CD14-positive monocyte (primary cell): ENCODE measurements around the gene FOXP4. TPM values are rescaled to one million over a fixed set of nuclear protein-coding genes. Genes with fewer than 3 reads are reported as not detected.

Source experiments
- DNase-seq, 3 donors: peaks; one replicate each; pipeline ENCODE4 v3.0.0-alpha.2; 2011 to 2022
- H2AFZ ChIP-seq: 2 replicates; pipeline ENCODE4 v1.6.0; 2012; ENCODE audit warnings: mild to moderate bottlenecking, low read depth, low read length, inconsistent platforms; ENCODE audit not compliant: insufficient read depth, poor library complexity, severe bottlenecking
- H3K27ac ChIP-seq, 2 donors: 1 replicate in 1 of 2; 2 replicates in 1 of 2; pipeline ENCODE4 v1.5.1; 2012 to 2013; ENCODE audit warnings: low read length in 2 of 2, control low read depth in 1 of 2, inconsistent platforms in 1 of 2, low read depth in 1 of 2, mild to moderate bottlenecking in 1 of 2
- H3K27me3 ChIP-seq, 2 donors: one replicate each; pipeline versions ENCODE4 v1.6.0 to v1.6.1; 2011 to 2013; ENCODE audit warnings: low read length in 2 of 2; ENCODE audit not compliant: control insufficient read depth in 2 of 2, insufficient read depth in 2 of 2
- H3K36me3 ChIP-seq, 2 donors: replicated peaks in 1 of 2; 1 replicate in 1 of 2; 2 replicates in 1 of 2; pipeline versions ENCODE4 v1.5.1 to v1.6.1; 2012 to 2013; ENCODE audit warnings: low read length in 2 of 2, control low read depth in 1 of 2, inconsistent platforms in 1 of 2, mild to moderate bottlenecking in 1 of 2; ENCODE audit not compliant: insufficient read depth in 2 of 2, control insufficient read depth in 1 of 2
- H3K4me1 ChIP-seq, 2 donors: 1 replicate in 1 of 2; 2 replicates in 1 of 2; pipeline versions ENCODE4 v1.5.1 to v1.6.1; 2012 to 2013; ENCODE audit warnings: low read length in 2 of 2, control low read depth in 1 of 2, inconsistent platforms in 1 of 2, mild to moderate bottlenecking in 1 of 2, moderate library complexity in 1 of 2; ENCODE audit not compliant: insufficient read depth in 2 of 2, control insufficient read depth in 1 of 2
- H3K4me2 ChIP-seq: replicated peaks from 2 replicates; pipeline ENCODE3; 2012; ENCODE audit warnings: low read length, moderate library complexity, mild to moderate bottlenecking; ENCODE audit not compliant: poor library complexity, severe bottlenecking; ENCODE audit errors: extremely low read depth
- H3K4me3 ChIP-seq, 3 experiments: fragments of 200-600 bp in 1 of 3; sonication (generic) in 1 of 3; replicated peaks in 1 of 3; 1 replicate in 2 of 3; 2 replicates in 1 of 3; pipeline ENCODE4 v1.5.1; 2011 to 2013; ENCODE audit warnings: low read length in 3 of 3, mild to moderate bottlenecking in 3 of 3, control low read depth in 2 of 3, low read depth in 2 of 3, inconsistent platforms in 1 of 3, moderate library complexity in 1 of 3
- H3K79me2 ChIP-seq: 2 replicates; pipeline ENCODE4 v1.6.0; 2012; ENCODE audit warnings: mild to moderate bottlenecking, control low read depth, inconsistent platforms, low read length, moderate library complexity; ENCODE audit not compliant: insufficient read depth
- H3K9ac ChIP-seq: 2 replicates; pipeline ENCODE4 v1.6.0; 2017; ENCODE audit warnings: low read length, mild to moderate bottlenecking; ENCODE audit not compliant: insufficient read depth, poor library complexity, severe bottlenecking
- H3K9me3 ChIP-seq, 2 donors: replicated peaks in 1 of 2; 1 replicate in 1 of 2; 2 replicates in 1 of 2; pipeline versions ENCODE4 v1.5.1 to v1.6.1; 2012 to 2013; ENCODE audit warnings: low read length in 2 of 2, control low read depth in 1 of 2; ENCODE audit not compliant: control insufficient read depth in 1 of 2, insufficient read depth in 1 of 2
- H4K20me1 ChIP-seq: 2 replicates; pipeline ENCODE4 v1.6.0; 2012; ENCODE audit warnings: mild to moderate bottlenecking, low read length, control low read depth, moderate library complexity; ENCODE audit not compliant: insufficient read depth
- H3K27ac Mint-ChIP-seq, 7 donors: one replicate each; pipeline ENCODE4 v1.8.0; 2020; ENCODE audit warnings: mild to moderate bottlenecking in 7 of 7, mixed read lengths in 7 of 7, moderate library complexity in 6 of 7, inconsistent platforms in 2 of 7
- H3K27me3 Mint-ChIP-seq, 3 donors: one replicate each; pipeline ENCODE4 v1.8.0; 2021 to 2022; ENCODE audit warnings: low read depth in 3 of 3, mild to moderate bottlenecking in 3 of 3, mixed read lengths in 3 of 3, moderate library complexity in 3 of 3, inconsistent platforms in 1 of 3
- H3K36me3 Mint-ChIP-seq, 2 donors: one replicate each; pipeline ENCODE4 v1.8.0; 2020; ENCODE audit warnings: mixed read lengths in 2 of 2, inconsistent platforms in 1 of 2, mild to moderate bottlenecking in 1 of 2
- H3K4me1 Mint-ChIP-seq: one replicate; pipeline ENCODE4 v1.8.0; 2020; ENCODE audit warnings: mild to moderate bottlenecking, mixed read lengths
- H3K4me3 Mint-ChIP-seq, 2 donors: one replicate each; pipeline ENCODE4 v1.8.0; 2020; ENCODE audit warnings: mild to moderate bottlenecking in 2 of 2, mixed read lengths in 2 of 2, moderate library complexity in 1 of 2
- H3K9me3 Mint-ChIP-seq, 7 donors: one replicate each; pipeline ENCODE4 v1.8.0; 2020 to 2022; ENCODE audit warnings: mixed read lengths in 7 of 7, mild to moderate bottlenecking in 6 of 7, moderate library complexity in 6 of 7, inconsistent platforms in 2 of 7
- CTCF ChIP-seq: fragments of 200-600 bp; IDR thresholded peaks from one replicate; pipeline ENCODE4 v1.8.0; 2022; ENCODE audit warnings: antibody characterized with exemption, mild to moderate bottlenecking
- WGBS: methylation state at CpG from one replicate; pipeline ENCODE4 v1.1.5; 2013; ENCODE audit warnings: missing lambda C conversion rate; ENCODE audit not compliant: insufficient coverage; 5-methylcytosine and 5-hydroxymethylcytosine counted together
- intact Hi-C, 2 donors: fragments of 100-400 bp; cut with micrococcal nuclease; formaldehyde crosslinking; loops; one replicate each; pipeline versions ENCODE4 v1.15.0 to v1.15.1; 2023
- polyA plus RNA-seq, 3 donors: library from polyadenylated mRNA; depleted of rRNA in 1 of 3; unstranded in 2 of 3; stranded (reverse) in 1 of 3; fragments of 300-500 nt in 2 of 3; fragments of >200 nt in 1 of 3; fragmentation: Illumina TruSeq in 2 of 3; gene quantifications; 1 replicate in 2 of 3; 2 replicates in 1 of 3; pipeline ENCODE4 v1.2.3, GENCODE V29; 2012 to 2021

FOXP4 gene
- polyA plus RNA-seq, 3 donors: 0.62 to 7.6 (median 0.65) TPM

- H3K36me3 ChIP-seq: peaks cover 4 to 23% of the 10 kb centered on the region in 2 donors
- peaks cover 59 to 68% (median 62%) of the 10 kb centered on the region in 3 donors for H3K27me3 Mint-ChIP-seq
- no peak overlapping the region for H2AFZ ChIP-seq
- peaks cover 5% of the 10 kb centered on the region for H3K79me2 ChIP-seq
- WGBS: 2% methylated on average over 43 of the region's 50 CpGs
- H3K4me1 Mint-ChIP-seq: peaks cover 38% of the 10 kb centered on the region
- H3K4me3 ChIP-seq: peak overlapping the region; percentile 58 to 91 (median 61)
- no peak for TF ChIP-seq CTCF
- no peak for DNase-seq
- peaks cover 20 to 53% of the 10 kb centered on the region in 2 donors for H3K27me3 ChIP-seq
- H3K27ac ChIP-seq: no peak overlapping the region
- H3K9me3 Mint-ChIP-seq: peaks cover 0 to 17% (median 4%) of the 10 kb centered on the region in 7 donors
- H4K20me1 ChIP-seq: peaks cover 70% of the 10 kb centered on the region
- H3K4me1 ChIP-seq: peaks cover 31 to 37% of the 10 kb centered on the region in 2 donors
- peaks cover 25 to 28% of the 10 kb centered on the region in 2 donors for H3K36me3 Mint-ChIP-seq
- H3K4me2 ChIP-seq: peak overlapping the region; percentile 89
- H3K9ac ChIP-seq: peak overlapping the region; percentile 66
- no peak overlapping the region for H3K27ac Mint-ChIP-seq
- H3K4me3 Mint-ChIP-seq: peak overlapping the region; percentile 97 to 98
- no peaks in the 10 kb centered on the region for H3K9me3 ChIP-seq
- intact Hi-C loops: no loop called here
Observed at GRCh38 chr6:41548098-41548840, 2.1 kb downstream of the FOXP4 start.

GRCh38 chr6:41548841-41549642 lies 2.9 kb downstream of the FOXP4 start:
- H3K9ac ChIP-seq: peak overlapping the region; percentile 66
- H3K9me3 ChIP-seq: no peaks in the 10 kb centered on the region
- Mint-ChIP-seq H3K9me3 (peaks cover 0 to 17% (median 4%) of the 10 kb centered on the region in 7 donors), H3K36me3 (peaks cover 28 to 32% of the 10 kb centered on the region in 2 donors), H3K4me3 (peak overlapping the region; percentile 97 to 98), H3K27me3 (peaks cover 53 to 64% (median 59%) of the 10 kb centered on the region in 3 donors), H3K4me1 (peaks cover 38% of the 10 kb centered on the region), H3K27ac (no peak overlapping the region)
- peaks cover 20 to 53% of the 10 kb centered on the region in 2 donors for H3K27me3 ChIP-seq
- DNase-seq: no peak
- peaks cover 78% of the 10 kb centered on the region for H4K20me1 ChIP-seq
- H2AFZ ChIP-seq: no peak overlapping the region
- H3K79me2 ChIP-seq: peaks cover 5% of the 10 kb centered on the region
- WGBS: 100% methylated on average over 1 of the region's 11 CpGs
- peak overlapping the region; percentile 89 for H3K4me2 ChIP-seq
- TF ChIP-seq CTCF: no peak
- peak overlapping the region in 1 of 3 experiments; percentile 91 for H3K4me3 ChIP-seq
- no peak overlapping the region for H3K27ac ChIP-seq
- H3K36me3 ChIP-seq: peaks cover 4 to 26% of the 10 kb centered on the region in 2 donors
- H3K4me1 ChIP-seq: peaks cover 31 to 37% of the 10 kb centered on the region in 2 donors
- intact Hi-C loops: no loop called here
